TTC549 (cell line): ENCODE measurements around the gene LHX8.
"Not testable (repeated sequence)": the region's sequence is repeated elsewhere in the genome, so short reads cannot be mapped to it uniquely, and the experiment has no call there.

ENCODE experiments used
- FAIRE-seq: peaks from 2 replicates; lab custom pipeline; 2012; peaks lifted over from hg19 to GRCh38; lab: Jason Lieb, UNC

LHX8 gene

DNA sequence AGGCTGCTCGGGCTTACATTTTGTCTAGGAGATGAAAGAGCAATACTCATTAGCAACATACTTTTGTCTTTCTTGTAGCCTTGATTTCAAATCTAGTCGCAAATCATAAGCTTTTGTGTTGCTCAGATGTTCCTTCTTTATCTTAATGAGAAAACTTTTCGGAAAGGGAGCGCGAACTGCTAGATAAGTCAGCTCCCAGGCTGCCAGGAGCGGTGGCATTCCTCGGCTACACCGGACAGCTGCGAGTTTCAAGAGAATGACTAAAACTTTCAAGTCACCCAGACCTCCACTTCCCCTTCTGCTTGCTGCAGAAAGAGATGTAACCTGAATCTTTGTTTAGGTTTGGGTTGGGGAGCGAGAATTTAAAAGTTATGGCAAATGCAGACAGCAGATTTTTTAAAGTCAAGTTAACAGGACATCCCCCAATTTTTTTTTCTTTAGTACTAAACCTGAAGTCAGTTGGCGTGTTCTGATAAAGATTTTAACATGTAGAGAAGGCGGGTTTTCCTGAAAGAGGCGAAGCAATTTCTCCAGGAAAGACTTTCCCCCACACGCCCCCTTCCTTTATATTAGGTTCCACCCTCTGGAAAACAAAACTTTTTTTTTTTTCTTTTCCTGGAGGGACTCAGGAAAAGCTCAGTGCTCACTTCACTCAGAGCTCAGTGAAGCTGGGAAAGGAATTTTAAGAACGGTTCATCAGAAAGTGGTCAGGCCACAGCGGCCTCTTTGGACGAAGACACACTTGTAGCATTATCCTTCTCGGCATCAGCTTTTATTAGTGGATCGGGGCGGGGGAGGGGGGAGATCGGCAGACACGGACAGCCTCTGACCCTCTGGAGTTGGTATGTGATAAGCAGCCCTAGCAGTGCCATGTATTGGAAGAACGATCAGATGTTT, at the start of gene LHX8:
Gene LHX8 (plus strand): TSS at position 639 of the 897 bp plus-strand sequence. CDS start 2,227 bp downstream, outside the sequence.
- FAIRE-seq, result no peak

DNA sequence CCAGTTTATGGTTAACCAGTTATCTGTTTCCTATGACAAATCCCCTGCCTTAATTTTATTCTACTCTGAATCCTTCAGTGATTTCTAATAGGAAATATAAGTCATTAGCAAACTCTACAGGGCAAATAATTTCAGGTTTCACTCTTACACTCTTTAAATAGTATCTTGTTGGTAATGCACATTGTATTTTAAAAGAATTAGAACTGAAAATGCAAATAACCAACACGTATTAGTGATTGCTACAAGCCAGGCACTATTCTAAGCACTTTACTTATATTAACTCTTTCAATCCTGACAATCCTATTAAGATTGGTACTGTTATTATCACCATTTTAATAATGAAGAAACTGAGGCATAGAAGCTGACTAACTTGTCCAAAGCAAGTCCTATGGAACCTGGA, 48.3 kb upstream of the LHX8 start:
- FAIRE-seq, result no peak

DNA sequence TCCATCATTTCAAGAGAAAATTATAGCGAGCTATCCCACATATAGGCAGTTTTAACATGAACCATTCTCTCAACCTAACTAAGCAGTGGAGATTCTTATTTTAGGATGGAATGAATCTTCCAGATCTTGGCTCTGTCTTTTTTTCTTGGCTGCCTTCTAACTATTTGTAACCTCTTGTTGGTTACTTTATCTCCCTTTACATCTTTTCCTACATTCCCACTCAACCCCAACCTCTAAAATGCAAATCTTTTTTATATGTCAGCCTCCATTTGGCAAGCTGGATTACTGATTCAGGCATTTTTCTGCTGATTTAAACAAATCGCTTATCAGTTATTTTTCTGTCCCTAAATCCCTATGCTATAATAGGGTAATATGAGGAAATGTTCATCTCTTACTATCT, 46.9 kb upstream of the LHX8 start:
- FAIRE-seq, result no peak

DNA sequence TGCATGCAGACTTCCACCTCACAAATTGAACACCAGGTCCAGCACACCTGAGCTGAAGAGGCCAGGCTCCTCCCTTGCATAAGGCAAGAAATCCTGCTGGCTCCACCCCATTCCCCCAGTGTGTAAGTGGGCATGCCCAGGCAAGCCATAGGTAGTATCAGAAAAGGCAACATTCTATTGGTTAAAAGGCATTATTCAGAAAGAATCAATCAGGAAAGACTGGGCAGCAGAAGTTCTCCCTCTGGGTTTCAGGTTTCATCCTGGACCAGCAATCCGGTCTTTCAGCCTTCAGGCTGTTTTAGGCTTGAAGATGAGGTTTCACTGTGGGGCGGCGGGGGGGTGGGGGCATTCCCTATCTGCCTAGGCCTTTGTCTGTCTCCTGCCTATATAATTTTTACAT, 42.0 kb upstream of the LHX8 start:
- no peak for FAIRE-seq

DNA sequence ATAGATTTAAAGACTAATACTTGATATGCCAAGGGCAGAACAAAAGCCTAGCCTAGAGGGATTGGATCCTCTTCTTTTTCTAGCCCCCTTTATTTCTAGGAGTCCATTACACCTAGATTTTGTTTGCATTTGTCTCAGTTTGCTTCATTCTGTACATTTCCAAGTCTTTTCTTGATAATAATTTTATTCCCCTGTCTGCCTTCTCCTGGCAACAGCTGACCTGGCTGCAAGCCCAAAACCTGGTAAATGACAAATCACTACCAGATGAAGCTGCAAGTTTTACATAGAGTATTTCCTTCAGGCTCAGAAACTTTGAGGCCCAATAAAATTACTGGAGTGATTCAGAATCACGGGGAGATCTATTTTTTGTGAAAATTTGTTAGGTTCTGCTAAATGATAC, 36.5 kb upstream of the LHX8 start:
- FAIRE-seq, result no peak

DNA sequence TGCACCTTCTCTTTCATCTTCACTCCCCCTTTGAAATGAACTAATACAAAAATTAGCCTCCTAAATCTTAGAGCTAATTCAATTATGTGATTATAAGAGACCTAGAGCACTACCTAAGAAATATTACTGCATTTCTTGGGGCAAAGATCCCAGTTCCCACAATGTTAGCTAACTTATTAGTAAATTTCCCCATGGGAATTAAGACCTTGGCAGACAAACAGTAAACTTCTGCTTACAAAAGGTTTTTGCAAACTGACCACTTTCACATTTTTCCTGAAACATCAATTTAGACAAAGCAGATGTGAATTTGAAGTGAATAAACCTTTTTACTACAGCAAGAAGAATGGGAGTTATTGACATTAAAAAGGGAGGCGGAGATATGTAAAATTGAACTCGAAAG, 34.6 kb upstream of the LHX8 start:
- FAIRE-seq, result no peak

DNA sequence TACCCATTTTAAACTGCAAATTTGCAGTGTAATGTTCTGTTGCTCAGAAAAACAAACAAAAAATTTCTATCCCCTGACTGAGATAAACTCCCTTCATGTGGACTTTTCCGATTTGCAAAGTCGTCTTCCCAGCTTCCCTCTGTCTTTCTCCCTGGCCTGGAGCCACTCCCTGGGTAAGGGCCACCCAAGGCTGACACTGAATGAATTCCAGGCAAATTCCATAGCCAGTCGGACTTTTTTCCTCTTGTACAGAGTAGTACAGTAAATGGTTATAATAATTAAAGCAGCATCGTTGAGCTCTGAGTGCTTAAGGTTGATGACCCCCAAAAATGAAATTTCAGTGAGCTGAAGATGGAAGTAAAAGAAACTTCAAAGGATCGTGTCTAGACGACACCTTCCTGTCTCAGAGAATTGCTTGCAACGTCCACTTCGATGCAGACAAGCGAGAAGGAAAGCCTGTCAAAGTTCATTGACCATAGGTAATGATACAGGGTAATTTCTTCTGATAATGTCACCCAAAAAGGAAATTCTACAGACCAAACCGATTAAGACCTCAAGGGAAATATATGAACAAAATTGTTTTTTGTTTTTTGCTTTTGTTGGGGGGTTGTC, 33.6 kb upstream of the LHX8 start:
- no peak for FAIRE-seq

DNA sequence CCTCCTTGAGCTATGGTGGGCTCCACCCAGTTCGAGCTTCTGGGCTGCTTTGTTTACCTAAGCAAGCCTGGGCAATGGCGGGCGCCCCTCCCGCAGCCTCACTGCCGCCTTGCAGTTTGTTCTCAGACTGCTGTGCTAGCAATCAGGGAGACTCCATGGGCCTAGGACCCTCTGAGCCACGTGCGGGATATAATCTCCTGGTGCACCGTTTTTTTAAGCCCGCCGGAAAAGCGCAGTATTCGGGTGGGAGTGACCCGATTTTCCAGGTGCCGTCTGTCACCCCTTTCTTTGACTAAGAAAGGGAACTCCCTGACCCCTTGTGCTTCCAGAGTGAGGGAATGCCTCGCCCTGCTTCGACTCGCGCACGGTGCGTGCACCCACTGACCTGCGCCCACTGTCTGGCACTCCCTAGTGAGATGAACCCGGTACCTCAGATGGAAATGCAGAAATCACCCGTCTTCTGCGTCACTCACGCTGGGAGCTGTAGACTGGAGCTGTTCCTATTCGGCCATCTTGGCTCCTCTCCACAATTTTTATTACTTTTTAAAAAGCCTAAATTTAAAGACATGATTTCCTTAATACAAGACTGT, 21.7 kb upstream of the LHX8 start:
- FAIRE-seq, result not testable (repeated sequence)

DNA sequence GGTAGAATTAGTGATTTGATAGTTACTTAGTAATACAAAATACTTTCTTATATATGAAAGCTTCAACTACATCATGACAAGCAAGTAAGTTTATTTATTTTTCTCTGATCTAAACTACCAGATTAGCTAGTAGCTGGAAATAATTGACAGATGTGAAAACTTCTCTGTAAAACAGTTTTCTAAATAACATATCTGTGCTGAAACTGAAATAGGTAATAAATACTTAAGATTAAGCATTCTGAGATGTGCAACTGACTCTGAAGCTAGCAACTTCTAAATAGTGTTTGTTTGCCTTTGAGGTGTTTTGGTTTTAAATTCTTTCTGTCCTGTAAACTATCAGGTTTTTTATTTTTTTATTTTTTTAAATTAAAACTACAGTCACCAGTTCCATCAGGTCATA, 18.5 kb upstream of the LHX8 start:
- no peak for FAIRE-seq

DNA sequence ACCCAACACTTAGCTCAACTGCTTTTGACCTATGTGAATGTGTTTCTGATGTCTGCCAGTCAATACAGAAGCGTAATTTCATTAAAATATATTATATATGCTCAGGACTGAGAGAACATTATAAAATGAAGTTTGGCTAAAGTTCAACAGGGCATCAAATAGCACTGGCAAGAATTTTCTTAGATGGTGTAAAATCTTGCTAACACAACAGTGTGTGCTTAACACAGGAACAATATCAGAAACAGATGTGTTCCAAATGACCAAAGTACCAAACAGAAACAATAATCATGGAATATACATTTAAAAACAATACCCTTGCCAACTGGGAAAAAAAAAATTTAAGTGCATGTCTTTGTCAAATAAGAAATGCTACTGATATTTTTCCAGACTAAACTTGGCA, 10.4 kb upstream of the LHX8 start:
- no peak for FAIRE-seq

DNA sequence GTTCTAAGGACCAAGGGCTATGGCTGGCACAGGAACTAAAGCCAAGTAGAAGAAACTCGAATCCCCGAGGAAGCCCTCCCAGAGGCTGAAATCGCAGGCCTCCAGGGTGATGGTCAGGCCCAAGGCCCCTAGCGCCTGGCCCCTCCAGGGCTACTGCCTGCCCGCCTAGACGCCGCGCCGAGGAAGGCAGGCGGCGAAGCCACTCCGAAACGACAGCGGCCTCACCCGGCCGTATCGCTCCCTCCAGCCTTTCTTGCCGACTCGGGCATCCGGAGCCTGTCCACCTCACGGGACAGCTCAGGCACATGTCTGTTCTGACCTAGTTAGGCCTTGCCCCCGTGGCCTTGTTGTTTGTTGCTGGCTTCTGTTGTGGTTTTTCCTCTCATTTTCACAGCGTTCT, 9.7 kb upstream of the LHX8 start:
- no peak for FAIRE-seq

DNA sequence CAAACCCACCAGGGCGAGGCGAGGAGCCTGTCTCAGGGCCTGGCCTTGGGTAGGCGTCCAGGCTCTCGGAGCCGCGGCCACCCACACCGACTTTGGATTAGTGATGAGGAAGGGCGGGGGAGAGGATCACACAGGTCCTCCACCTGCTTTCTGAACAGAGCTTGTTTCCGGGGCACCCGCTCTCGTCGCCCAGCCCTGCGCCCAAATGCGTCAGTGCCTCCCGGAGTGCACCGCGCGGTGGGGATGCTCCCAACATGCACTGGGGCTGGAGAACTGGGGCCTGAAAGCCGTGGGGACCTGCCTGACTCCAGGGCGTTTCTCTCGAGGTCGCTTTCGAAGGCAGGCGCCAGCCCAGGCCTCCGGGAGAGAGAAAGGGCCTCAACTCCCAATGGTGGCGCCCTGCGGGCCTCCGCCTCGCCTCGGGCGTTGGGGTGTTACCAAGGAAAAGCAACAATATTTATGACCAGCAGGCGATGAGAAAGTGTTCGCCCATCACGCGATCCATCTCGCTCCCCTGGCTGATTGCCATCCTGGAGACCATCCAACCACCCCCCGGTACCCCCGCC, 8.9 kb upstream of the LHX8 start:
- FAIRE-seq, result no peak

DNA sequence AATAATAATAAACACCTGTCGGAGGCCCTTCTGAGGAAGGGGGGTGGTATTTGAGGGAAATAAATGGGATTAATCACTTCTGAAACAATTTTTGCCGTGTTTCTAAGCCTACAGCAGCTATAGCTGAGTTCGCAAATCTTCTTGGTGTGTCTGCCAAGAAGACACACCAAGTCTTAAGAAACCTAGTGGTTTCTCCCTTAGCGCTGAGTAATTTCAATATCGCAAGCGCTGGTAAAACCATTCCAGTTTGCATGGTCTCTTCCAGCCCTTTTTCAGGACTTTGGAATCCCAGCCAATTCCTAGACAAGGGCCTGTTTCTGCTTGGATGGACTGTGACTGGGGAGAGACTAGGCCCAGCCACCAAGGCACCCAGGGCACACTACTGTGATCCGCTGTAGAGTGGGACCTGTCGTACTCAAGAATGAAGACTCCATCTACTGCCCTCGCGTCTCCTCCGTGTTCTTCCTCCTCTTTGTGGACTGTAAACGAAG, 7.5 kb upstream of the LHX8 start:
- FAIRE-seq, result no peak

DNA sequence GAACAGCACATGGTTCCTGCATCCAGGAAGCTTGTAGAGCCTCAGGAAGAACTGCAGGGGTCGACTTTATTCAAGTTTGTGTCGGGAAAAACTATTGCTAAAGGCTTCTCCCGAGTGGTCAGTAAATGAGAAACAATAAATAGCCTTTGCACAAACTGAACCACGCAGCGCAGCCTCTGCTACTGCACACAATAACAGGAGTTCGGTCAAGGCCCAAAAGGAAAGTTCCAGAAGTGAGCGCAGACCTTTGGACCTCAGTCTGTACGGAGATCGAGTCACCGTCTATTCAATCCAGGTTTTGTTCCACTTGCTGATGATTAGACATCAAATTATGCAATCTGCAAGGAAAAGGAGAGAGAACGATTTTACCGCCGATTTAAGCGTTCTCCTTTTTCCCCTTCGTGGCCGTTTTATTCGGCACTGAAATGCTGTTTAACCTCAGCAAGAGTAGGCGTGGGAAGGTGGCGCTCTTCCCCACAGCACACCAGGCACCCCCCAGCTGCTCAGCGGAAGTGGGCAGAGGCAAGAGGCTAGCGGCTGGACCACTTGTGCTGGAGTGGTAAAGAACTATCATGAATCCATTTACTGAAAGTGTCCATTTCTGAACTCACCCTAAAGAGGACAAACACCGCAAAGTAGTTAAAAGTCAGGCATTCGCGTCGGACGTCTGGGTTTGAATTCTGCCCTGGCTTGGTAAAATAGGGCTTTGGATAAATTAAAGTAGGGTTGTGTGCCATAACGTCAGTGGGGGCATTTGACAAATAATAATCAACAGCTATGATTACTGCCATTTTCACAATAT, 6.1 kb upstream of the LHX8 start:
- FAIRE-seq, result no peak

DNA sequence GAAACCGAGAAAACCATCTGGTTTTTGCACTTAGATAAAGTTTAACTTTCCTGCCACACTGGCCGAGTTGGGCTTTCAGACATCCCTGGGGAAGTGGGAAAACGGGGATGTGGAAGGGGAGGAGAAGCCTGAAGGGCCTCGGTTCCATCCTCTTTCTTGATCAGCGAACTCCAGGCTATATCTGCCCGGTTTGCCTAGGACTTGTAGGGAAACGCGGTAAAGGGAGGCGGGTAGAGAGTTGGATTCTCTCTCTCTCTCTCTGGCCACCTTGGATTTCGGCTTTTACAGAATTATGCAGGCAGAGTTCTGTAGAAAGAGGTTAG, 4.6 kb upstream of the LHX8 start:
- no peak for FAIRE-seq

DNA sequence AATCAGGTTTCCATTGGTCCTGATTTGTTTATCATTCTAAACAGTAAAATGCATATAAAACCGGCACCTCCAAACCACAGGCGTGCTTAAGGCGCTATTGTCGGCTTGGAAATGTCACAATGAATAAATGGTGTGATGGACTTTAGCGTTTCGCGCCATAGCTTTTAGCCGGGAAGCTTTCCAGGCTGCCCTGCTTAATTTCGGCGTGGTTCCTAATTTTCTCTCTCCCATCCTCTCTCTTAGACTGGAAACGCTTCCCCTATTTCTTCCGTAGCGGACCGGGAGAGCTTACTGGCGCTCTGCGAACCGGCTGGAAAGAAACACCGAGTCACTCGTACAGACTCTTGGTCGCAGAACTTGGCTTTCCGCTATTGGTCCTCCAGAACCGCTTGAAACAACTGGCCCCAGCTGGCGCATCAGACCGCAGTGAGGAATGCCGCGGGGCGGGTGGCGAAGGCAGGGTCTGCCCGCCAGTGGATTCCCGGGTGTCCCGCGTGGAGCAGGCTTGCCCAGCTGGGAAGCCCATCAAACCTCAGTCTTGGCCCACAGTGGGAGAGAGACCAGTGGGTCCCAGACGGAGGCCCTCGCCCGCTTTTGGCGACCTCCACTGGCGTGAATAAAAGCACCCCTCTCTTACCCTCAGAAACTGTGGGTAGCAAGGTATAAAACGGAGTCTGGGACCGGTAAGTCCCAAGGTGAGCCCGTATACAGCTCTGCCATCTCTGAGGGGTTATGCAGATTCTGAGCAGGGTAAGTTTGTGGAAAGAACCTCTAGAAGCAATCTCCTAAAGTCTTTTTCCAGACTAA, 4.0 kb upstream of the LHX8 start:
- FAIRE-seq, result no peak

DNA sequence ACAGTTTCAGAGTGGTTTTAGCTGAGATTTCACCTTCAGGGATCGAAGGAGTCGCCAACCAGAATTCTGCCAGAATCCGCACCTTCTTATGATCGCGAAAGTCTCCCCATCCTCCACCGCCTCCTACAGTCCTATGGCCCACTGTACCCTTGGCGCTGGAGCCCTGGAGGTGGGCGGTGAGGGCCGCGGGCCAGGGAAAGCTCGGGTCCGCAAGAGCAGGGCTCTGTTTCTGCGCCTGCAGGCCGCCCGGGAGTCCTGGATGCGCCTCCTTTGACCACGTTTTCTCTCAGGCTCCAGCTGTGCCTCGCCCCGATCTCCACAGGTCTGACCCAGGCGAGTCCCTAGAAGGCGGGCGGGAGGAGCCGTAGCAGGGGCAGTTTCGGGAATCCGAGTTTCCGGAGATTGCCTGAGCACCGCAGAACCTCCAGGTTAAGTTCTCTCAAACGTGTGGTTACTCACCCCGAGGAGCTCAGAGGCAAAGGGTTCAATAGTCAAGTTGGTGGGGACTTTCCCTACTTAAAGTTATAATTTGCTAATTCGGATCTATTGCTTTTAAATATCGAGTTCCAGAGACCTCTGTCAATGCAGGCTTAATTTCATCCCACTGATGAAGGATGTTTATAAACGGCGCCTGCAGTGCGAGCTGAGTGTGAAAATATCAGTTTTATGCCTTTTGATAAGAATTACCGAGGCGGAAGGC, 3.2 kb upstream of the LHX8 start:
- FAIRE-seq, result no peak

DNA sequence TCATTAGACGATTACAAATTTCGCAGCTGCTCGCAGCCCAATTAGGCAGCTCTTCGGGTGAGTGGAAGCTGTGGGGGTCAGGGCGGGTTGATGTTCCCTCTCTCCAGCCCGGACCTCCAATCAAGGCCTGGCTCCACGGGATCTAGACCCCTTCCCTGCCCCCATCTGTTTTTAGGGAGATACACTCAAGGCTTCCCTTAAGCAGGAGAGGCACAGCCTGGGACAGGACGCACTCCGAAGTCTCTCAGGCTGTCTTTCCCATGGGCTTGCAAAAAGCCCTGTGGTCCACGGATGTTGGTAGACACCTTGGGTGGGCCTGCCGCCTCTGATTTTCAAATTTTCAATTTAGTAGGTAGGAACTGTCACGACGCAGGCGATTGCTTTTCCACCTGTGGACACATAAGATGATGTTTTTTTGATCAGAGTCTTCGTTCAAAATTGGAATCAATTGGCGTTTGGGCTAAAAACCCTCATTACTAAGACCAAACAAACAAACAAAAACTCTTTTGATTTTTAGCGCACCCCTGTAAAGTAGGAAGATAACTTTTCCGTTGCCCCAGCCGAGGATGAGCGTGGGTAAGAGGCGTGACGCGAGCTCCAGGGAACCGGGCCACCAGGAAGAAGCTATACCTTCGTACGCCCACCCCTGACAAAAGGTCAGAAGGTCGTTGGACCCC, 2.5 kb upstream of the LHX8 start:
- no peak for FAIRE-seq

DNA sequence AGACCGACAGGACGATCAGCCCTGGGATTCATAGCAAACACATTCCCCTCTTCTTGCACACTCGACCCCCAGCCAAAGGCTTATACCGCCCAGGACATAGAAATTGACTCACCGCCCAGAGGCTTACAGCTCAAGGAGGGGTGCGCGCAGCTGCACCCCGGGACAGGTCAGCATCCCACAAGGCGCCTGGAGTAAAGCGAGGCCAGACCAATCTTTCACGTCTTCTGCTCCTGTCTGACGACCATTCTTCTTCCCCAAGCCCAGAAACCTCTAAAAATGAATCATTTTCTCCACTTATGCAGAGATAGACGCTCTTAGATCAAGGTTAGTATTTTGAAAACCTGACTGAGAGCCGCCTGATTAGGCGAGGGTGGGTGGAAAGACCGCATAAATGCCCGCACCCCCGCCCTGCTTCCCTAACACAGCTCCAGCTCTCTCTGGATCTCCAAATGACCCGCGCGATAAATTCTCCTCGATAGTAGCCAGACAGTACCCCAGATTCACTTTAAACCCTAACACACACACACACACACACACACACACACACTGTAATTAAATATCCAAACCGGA, 1.9 kb upstream of the LHX8 start:
- no peak for FAIRE-seq
